ENCODE data around the gene NKX6-2. TPM values are rescaled to one million over a fixed set of nuclear protein-coding genes. Genes with fewer than 3 reads are reported as not detected.

NKX6-2 gene
- total RNA-seq, 1 donor from 2014 or later: 2.6 TPM

GRCh38 chr10:132813560-132814468 is 27.9 kb upstream of the NKX6-2 start:
- TF ChIP-seq CTCF (IDR thresholded peaks at IDR 0.05; ENCODE audit: insufficient read depth, low read length, poor library complexity, severe bottlenecking): no peak
- H3K36me3 ChIP-seq (ENCODE audit: control insufficient read depth, insufficient read depth, low read length): no peaks in the 10 kb centered on the region

GRCh38 chr10:132813001-132813401 is 27.1 kb upstream of the NKX6-2 start:
- H3K27me3 ChIP-seq (ENCODE audit: control insufficient read depth, insufficient read depth, low read length): peaks cover 23% of the 10 kb centered on the region

More at GRCh38 chr10:132813560-132814468, 27.9 kb upstream of the NKX6-2 start:
- Histone ChIP-seq H3K4me3 (ENCODE audit: low read depth, low read length) (no peak overlapping the region), H3K27me3 (ENCODE audit: control insufficient read depth, insufficient read depth, low read length) (peaks cover 18% of the 10 kb centered on the region)
- no peak for DNase-seq (ENCODE audit: low read depth)

GRCh38 chr10:132812520-132812919 is 26.6 kb upstream of the NKX6-2 start:
- no peak for DNase-seq (ENCODE audit: low read depth)
- peaks cover 19% of the 10 kb centered on the region for H3K27me3 ChIP-seq (ENCODE audit: control insufficient read depth, insufficient read depth, low read length)
- TF ChIP-seq CTCF (IDR thresholded peaks at IDR 0.05; ENCODE audit: insufficient read depth, low read length, poor library complexity, severe bottlenecking): no peak
- H3K4me3 ChIP-seq (ENCODE audit: low read depth, low read length): no peak overlapping the region
- no peaks in the 10 kb centered on the region for H3K36me3 ChIP-seq (ENCODE audit: control insufficient read depth, insufficient read depth, low read length)

More at GRCh38 chr10:132813001-132813401, 27.1 kb upstream of the NKX6-2 start:
- Histone ChIP-seq H3K4me3 (ENCODE audit: low read depth, low read length) (no peak overlapping the region), H3K36me3 (ENCODE audit: control insufficient read depth, insufficient read depth, low read length) (no peaks in the 10 kb centered on the region)
- DNase-seq (ENCODE audit: low read depth): no peak
- TF ChIP-seq CTCF (IDR thresholded peaks at IDR 0.05; ENCODE audit: insufficient read depth, low read length, poor library complexity, severe bottlenecking): no peak

- TF ChIP-seq CTCF (IDR thresholded peaks at IDR 0.05; ENCODE audit: insufficient read depth, low read length, poor library complexity, severe bottlenecking): no peak
- Histone ChIP-seq H3K4me3 (ENCODE audit: low read depth, low read length) (no peak overlapping the region), H3K27me3 (ENCODE audit: control insufficient read depth, insufficient read depth, low read length) (peaks cover 18% of the 10 kb centered on the region), H3K36me3 (ENCODE audit: control insufficient read depth, insufficient read depth, low read length) (no peaks in the 10 kb centered on the region)
- no peak for DNase-seq (ENCODE audit: low read depth)
Observed at GRCh38 chr10:132811891-132812481, 26.0 kb upstream of the NKX6-2 start.

- Histone ChIP-seq H3K27me3 (ENCODE audit: control insufficient read depth, insufficient read depth, low read length) (peaks cover 21% of the 10 kb centered on the region), H3K4me3 (ENCODE audit: low read depth, low read length) (no peak overlapping the region), H3K36me3 (ENCODE audit: control insufficient read depth, insufficient read depth, low read length) (no peaks in the 10 kb centered on the region)
- TF ChIP-seq CTCF (IDR thresholded peaks at IDR 0.05; ENCODE audit: insufficient read depth, low read length, poor library complexity, severe bottlenecking): no peak
- no peak for DNase-seq (ENCODE audit: low read depth)
Observed at GRCh38 chr10:132810807-132811700, 25.1 kb upstream of the NKX6-2 start.

Data from kidney epithelial cell (primary cell).